Activated T-cell treated with anti-CD3 and anti-CD28 coated beads for 1 hour (primary cell): Measurements from ENCODE around the gene AKT2.
"Not testable (repeated sequence)": the region's sequence is repeated elsewhere in the genome, so short reads cannot be mapped to it uniquely, and the experiment has no call there.

Experiments
- DNase-seq: peaks from one replicate; pipeline ENCODE4 v3.0.0-alpha.2; 2020; ENCODE audit warnings: low read depth

Gene AKT2

DNA sequence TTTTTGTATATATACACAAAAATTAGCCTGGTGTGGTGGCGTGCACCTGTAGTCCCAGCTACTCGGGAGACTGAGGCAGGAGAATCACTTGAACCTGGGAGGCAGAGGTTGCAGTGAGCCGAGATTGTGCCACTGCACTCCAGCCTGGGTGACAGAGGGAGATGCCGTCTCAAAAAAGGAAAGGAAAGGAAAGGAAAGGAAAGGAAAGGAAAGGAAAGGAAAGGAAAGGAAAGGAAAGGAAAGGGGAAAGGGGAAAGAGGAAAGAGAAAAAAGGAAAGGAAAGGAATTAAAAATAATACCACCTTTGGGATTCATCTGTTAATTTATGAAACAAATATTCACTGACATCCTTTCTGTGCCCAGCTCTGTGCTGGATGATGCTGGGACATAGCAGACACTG is 66.1 kb downstream of the AKT2 start:
- DNase-seq, result not testable (repeated sequence)

DNA sequence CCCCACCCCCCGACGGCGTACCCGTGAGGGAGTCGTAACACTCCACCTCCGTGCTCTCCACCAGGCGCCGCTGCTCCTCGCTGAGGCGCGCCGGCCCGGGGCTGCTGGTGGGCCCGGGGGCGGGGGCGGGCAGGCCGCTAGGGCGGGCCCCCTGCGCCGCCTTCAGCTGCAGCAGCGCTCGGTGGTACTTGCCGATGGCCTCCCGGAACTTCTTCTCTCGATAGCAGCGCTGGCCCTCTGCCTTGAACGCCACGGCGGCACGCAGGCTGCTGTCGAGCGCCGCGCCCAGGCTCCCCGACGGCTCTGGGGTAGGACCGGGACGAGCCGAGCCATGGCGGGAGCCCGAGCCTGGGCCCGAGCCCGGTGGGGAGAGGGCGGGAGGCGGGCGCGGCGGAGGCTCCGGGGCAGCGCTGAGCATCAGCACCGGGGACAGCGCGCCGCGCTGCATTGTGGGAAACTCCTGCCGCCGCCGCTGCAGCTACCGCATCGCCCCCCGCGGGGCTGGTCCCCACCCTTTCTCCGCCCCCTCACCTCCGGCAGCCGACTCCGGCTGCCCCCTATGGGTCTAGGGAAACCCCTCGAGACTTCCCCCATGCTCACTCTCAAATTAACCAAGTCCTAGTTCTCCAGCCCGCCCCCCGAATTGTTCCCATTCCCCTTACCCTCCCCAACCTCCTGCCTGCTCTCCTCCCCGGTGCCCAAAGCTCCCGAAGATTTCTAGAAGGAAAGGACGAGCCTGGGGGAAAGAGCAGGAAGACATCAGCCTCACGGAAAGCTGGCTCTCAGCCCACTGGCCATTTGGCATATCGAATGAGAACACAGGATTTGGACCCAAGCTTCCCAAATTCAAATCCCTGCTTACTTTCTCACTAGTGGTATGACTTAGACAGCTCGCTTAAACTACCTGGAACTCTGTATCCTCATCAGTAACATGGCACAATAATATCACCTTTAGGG is 66.9 kb downstream of the AKT2 start, which contains the start of gene TTC9B:
TSS of gene TTC9B (minus strand) at position 451 of the 957 bp plus-strand sequence. CDS start at position 448, 3 bp downstream.
- DNase-seq, result peak; percentile 17

DNA sequence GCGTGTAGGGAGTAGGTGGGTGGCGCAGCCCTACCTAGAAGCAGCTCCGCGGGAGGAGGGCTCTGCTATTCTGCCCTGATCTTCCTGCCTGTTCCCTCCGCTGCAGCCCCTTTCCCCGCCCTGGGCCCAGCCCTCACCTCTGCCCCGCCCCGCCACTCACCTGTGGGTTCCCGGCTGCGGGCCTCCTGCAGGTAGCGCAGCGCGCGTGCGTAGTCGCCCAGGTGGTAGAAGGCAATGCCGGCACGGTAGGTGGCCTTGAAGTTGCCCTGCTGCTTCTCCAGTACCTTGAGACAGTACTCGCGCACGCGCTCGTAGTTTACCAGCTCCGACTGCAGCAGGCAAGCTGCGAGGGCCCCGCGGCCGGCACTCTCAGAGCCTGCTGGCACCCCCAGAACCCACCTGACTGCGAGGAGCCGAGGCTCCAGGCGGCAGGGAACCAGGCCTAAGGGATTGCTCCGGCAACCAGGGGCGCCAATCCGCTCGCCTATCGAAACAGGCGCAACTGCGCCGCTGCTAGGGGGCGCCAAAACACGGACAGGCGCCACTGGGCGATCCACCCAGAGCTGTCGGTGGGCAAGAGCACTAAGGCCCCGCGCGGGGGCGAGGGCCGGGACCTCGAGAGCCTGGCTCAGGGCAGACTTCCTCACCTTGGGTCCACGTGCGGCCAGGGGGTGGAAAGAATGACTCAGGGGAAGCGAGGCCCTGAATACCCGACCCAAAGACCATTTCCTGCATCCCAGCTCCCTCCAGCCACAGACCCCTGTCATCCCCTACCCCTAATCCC is 67.9 kb downstream of the AKT2 start:
- DNase-seq, result no peak

DNA sequence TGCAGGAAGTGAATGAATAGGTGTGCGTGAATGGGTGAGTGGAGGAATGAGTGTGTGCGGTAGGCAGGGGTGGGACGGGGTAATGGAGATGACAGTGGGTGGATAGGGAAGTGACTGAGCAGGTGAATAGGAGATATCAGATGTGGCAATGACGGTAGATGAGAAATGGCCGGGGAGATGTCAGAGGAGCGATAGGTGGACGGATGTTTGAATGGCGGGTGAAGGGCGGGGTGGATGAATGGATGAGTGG is 68.4 kb downstream of the AKT2 start:
- DNase-seq, result no peak

DNA sequence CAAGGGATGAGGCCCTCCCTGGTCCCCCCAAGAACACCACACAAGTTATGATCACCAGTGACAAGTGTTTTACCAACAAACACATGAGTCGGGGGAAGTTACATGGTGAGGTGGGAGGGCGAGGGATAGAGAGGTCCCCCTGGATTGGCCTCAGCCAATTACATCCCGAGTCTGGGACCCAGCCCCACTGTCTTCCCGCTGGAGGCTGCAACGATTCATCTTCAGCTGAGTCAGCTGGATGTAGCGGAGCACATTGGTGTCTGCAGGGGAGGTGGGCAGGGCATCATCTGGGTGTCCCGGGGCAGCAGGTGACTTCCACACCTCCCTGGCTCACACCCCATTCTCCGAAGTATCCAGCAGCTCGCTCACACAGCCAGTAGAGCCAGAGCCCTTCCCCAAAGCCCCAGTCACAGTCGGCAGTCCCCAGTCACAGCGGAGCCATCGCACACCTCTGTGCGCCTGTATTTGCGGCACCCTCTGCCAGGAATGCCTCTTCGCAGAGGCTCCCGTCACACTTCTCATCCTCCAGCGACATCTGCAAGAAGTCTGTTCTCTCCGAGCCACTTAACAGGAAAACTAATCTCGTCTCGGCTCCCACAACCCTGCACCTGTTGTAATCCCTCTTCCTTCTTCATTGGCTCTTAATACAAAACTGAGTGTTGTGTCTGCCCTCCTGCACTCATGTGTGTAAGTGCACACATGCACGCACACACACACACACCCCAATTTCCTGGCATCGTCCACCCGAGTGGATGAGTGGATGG is 69.0 kb downstream of the AKT2 start:
- DNase-seq, result no peak

DNA sequence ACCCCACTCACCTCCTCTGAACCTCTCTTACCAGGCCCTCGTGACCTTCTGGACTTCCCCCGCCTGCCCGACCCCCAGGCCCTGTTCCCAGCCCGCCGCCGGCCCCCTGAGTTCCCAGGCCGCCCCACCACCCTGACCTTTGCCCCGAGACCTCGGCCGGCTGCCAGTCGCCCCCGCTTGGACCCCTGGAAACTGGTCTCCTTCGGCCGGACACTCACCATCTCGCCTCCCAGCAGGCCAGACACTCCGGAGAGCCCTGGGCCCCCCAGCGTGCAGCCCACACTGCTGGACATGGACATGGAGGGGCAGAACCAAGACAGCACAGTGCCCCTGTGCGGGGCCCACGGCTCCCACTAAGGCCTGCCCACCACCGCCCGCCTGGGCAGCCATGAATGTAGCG is 70.2 kb downstream of the AKT2 start:
- DNase-seq, result no peak

DNA sequence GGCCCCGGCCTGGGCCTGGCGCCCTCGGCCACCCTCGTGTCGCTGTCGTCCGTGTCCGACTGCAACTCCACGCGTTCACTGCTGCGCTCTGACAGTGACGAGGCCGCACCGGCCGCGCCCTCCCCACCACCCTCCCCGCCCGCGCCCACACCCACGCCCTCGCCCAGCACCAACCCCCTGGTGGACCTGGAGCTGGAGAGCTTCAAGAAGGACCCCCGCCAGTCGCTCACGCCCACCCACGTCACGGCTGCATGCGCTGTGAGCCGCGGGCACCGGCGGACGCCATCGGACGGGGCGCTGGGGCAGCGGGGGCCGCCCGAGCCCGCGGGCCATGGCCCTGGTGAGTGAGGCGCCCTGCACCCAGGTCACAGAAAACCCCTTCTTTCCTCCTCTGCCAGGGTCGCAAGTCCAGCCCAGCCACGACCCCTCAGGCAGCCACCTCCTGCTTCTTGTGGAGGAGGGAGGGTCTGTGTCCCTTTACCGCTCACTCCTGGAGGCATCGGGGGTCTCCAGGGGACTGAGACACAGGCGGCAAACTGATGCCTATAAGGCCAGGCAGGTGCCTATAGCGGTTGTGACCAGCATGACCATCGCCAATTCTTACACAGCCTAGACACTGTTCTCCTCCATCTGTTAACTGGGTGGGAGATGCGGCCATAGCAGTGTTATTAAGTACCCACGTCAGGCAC is 71.1 kb downstream of the AKT2 start:
- DNase-seq, result no peak

DNA sequence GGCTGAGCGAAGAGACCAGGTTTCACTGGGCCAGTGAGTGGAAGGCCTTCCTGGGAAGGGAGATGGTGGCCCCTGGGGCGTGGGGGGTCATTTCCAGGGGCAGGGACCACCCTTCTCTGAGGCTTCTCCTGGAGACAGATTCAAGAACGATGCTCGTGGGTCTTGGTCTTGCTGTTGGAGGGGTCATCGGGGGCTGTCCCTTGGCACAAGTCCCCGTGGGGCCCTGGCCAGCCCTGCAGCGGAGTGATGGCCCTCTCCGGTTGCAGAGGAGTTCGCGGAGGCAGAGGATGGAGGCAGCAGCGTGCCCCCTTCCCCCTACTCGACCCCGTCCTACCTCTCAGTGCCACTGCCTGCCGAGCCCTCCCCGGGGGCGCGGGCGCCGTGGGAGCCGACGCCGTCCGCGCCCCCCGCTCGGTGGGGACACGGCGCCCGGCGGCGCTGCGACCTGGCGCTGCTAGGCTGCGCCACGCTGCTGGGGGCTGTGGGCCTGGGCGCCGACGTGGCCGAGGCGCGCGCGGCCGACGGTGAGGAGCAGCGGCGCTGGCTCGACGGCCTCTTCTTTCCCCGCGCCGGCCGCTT is 71.8 kb downstream of the AKT2 start:
- DNase-seq, result no peak

DNA sequence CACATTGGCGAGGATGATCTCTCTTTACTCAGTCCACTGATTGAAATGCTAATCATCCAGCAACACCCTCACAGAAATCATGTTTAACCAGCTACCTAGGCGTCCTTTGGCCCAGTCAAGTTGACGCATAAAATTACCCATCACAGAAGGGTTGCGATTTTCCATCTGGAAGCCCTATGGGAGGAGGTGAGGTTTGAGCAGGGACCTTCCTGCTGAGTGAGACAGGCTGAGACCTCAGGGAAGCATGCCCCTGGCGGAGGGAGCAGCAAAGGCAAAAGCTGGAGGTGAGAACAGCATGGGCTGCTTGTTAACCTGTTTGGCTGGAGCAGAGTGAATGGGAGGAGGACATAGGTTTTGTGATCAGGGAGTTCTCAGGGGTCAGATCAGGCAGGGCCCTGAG is 74.3 kb downstream of the AKT2 start:
- no peak for DNase-seq

DNA sequence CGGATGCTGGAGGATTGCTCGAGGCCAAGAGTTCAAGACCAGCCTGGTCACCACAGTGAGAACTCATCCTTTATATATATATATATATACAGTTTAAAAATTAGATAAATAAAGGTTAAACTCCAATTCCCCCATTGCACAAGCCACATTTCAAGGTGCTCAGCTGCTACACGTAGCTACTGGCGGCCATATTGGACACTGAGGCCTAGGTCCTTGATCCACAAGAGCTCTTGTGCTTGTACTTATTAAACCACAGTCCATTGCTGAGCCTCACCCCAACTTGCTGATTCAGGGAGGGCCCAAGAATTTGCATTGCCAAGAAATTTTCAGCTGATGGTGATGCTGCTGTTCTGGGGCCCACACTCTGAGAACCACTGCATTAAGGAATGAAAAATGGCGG is 76.5 kb downstream of the AKT2 start:
- no peak for DNase-seq

DNA sequence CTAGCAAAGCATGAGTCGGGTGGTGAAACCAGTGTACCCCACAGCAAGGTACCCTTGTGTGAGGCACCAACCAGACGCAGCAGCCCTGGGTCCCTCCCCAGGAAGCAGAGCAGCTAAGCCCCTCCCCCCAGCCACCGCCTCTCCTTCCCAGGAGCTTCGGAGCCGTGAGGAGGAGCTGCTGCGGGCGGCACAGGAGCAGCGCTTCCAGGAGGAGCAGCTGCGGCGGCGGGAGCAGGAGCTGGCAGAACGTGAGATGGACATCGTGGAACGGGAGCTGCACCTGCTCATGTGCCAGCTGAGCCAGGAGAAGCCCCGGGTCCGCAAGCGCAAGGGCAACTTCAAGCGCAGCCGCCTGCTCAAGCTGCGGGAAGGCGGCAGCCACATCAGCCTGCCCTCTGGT is 79.4 kb downstream of the AKT2 start:
- no peak for DNase-seq

DNA sequence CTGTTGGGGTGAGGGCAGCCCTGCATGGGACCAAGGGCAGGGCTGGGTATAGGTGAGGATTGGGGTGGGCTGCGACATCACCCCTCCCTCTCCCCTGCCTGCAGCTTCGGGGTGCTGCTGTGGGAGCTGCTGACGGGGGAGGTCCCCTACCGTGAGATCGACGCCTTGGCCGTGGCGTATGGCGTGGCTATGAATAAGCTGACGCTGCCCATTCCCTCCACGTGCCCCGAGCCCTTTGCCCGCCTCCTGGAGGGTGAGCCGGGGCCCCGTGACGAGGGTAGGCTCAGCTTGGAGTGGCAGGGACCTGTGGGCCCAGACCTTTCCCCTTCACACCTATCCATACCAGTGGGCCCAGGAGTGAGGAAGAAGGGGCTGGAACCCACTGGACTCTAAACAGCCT is 80.8 kb downstream of the AKT2 start:
- DNase-seq, result no peak

DNA sequence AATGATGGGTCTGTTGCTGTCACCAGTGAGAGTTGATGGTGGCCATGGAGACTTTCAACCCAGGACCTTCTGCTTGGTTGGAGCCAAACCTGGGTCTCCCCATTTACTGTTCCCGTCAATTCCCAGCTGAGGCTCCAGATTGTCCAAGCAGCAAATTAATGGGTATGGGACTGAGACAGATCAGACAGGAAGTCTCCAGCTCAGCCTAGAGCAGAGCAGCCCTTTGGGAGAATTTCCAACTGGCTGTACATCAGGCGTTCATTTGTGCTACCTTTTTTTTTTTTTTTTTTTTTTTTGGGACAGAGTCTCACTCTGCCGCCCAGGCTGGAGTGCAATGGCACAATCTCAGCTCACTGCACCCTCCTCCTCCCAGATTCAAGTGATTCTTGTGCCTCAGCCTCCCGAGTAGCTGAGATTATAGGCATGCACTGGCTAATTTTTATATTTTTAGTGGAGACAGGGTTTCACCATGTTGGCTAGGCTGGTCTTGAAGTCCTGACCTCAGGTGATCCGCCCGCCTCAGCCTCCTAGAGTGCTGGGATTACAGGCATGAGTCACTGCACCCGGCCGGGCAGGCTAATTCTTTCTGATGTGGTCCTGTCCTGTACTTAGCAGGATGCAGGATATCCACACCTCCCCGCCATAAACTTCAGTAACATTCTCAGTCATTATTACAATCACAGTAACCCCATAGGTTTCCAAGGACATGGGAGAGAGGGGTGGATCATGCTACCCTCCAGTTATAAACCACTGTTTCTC is 84.6 kb downstream of the AKT2 start:
- no peak for DNase-seq

DNA sequence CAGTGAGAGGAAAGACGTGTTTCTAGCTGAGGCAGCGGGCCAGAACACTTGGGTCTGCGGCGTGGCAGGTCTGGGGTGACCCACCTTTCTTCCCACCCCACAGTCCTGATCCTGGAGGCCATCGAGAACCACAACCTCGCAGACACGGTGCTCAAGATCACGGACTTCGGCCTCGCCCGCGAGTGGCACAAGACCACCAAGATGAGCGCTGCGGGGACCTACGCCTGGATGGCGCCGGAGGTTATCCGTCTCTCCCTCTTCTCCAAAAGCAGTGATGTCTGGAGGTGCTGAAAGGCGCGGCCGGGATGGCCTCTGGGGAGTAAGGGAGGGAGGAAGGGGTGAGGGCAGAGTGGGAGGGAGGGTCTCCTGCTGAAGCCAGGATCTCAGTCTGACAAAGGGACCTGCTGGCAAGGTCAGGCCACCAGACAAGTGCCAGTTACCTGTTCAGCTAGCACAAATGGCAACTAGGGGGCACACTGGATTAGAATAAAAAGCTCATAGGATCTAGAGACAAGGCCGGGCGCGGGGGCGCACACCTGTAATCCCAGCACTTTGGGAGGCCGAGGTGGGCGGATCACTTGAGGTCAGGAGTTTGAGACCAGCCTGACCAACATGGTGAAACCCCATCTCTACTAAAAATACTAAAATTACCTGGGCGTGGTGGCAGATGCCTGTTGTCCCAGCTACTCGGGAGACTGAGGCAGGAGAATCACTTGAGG is 86.7 kb downstream of the AKT2 start:
- DNase-seq, result no peak

DNA sequence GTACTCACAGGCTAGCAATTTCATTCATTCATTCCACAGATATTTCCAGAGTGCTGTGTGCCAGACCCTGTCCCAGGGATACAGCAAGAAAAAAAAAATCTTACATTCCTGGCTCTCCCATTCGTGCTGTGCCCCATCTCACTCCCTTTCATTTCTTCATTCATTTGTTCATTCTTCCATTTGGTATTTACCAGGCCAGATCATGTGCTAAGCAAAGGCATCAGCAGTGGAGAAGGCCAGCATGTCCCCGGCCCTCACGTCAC is 91.6 kb downstream of the AKT2 start:
- no peak for DNase-seq

DNA sequence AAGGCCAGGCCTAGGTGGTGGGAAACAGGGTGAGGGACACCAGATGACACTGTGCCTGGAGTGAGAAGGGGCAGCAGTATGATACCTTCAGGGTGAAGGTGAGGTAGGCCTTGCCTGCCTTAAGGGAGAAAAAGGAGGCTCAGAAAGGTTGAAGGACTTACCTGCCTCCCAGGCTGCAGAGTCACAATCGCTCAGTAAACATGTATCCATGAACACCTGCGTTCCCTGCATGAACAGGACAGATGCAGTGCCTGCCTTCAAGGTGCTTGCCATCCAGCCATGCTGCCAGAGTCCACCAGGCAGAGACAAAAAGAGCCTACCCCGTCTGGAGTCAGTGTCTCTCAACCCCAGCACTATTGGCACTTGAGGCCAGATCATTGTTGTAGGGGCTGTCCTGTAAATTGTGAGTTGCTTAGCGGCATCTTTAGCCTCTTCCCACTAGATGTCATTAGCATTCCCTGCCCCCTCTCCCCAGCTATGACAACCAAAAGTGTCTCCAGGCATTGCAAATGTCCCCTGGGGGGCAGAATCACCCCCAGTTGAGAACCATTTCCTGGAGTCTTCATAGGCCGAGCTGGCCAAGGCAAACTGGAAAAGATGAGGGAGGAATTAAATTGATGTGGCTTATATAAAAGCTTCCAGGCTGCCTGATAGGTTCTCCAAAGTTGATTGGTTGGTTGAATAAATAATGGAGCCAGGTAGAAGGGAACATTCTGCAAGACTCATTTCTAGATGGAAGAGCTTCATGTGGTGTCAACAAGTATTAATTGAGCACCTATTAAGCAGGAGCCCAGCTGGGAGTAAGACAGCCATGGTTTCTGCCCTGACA is 92.2 kb downstream of the AKT2 start:
- DNase-seq, result no peak

DNA sequence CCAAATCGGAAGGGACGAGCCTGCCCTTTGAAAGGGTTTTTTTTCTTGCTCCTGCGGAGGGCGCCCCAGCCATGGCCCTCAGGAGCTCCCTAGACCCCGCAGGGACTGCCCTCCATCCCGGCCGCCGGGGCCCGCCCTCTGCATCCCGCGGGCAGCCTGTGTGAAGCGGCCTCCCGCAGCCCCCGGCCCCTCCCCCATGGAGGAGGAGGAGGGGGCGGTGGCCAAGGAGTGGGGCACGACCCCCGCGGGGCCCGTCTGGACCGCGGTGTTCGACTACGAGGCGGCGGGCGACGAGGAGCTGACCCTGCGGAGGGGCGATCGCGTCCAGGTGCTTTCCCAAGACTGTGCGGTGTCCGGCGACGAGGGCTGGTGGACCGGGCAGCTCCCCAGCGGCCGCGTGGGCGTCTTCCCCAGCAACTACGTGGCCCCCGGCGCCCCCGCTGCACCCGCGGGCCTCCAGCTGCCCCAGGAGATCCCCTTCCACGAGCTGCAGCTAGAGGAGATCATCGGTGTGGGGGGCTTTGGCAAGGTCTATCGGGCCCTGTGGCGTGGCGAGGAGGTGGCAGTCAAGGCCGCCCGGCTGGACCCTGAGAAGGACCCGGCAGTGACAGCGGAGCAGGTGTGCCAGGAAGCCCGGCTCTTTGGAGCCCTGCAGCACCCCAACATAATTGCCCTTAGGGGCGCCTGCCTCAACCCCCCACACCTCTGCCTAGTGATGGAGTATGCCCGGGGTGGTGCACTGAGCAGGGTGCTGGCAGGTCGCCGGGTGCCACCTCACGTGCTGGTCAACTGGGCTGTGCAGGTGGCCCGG is 93.1 kb downstream of the AKT2 start:
- DNase-seq, result no peak

DNA sequence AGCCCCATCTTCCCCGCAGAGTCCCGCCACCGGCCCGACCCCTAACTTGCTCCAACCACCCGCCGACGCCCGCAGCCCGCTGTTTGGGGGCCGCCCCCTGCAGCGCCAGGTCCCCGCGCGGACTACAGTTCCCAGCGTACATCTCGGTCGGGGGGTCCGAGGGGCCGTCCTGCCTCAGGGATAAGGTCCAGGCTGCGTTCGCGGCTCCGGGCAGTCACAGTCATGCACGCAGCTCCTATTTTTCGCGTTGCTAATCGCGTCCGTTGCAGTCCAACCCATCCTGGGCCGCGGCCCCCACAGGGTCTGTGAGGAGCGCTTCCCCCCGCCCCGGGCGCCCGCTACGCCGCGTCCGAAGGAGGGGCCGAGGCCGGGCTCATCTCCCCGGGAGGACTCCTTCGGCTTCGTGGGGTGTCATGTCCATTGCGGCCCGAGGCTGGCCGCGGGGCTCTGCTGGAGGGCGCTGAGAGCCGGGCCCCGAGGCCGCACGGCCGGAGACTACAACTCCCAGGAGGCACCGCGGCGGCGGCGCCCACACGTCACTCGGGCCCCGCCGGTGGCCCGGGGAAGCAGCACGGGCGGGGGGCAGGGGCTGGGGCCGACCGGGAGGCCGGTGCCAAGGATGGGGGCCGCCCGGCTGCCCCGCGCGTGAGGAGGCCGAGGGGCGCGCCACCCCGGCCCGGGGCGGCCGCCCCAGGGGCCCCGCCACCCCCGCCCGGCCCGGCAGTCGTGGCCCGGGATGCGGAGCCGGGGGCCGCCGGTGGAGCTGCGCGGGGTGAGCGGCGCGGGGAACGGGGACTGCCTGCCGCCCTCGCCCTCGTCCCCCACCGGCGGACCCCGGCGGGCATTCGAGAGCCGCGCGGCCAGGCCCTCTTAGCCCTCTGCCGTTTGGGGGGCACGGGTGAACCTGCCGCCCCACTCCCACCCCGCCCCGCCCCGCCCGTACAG is 94.0 kb downstream of the AKT2 start, which contains the start of gene MAP3K10:
TSS of gene MAP3K10 (plus strand) at position 536 of the 945 bp plus-strand sequence. CDS start 606 bp downstream, outside the sequence.
- peak; percentile 52 for DNase-seq
